ENCODE data around the gene USP49.

USP49 gene

DNA sequence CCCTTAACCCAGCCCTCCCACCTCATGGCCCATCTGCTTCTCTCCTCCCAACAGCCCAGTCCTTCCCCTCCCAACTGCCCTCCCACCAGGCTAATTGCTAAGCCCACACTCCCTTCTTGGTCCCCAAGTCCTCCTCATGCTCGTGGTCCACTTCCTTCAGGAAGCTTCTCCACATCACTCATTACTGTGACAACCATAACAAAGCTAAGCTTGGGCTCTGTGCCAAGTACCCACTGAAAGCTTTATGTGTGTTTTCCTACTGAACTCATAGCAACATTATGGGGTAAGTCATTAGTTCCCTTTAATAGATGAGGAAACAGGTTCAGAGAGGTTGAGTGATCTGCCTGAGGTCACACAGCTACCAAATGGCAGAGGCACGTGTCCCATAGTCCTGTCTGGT lies 131.7 kb downstream of the USP49 start:
- no peak overlapping the region for H3K9ac ChIP-seq (ENCODE audit: low read depth, low read length, poor library complexity, severe bottlenecking)
- no peaks in the 10 kb centered on the region for H3K36me3 ChIP-seq (ENCODE audit: insufficient read depth, low read length)
- no peak overlapping the region for H3K4me2 ChIP-seq (ENCODE audit: low read depth, low read length, poor library complexity, severe bottlenecking)
- H3K4me1 ChIP-seq (ENCODE audit: insufficient read depth, low read length, poor library complexity, severe bottlenecking): peaks cover 23% of the 10 kb centered on the region
- no peaks in the 10 kb centered on the region for H3K27me3 ChIP-seq (ENCODE audit: insufficient read depth, low read length, poor library complexity, severe bottlenecking)
- no peak overlapping the region for H3K4me3 ChIP-seq (ENCODE audit: low read length, poor library complexity, severe bottlenecking)
- no peaks in the 10 kb centered on the region for H3F3A ChIP-seq (ENCODE audit: low read depth)
- no peak overlapping the region for H2AFZ ChIP-seq (ENCODE audit: low read length)
- no peaks in the 10 kb centered on the region for H3K9me2 ChIP-seq (replicated peaks; ENCODE audit: low read depth, low read length)
- TF ChIP-seq, protein P1, sequence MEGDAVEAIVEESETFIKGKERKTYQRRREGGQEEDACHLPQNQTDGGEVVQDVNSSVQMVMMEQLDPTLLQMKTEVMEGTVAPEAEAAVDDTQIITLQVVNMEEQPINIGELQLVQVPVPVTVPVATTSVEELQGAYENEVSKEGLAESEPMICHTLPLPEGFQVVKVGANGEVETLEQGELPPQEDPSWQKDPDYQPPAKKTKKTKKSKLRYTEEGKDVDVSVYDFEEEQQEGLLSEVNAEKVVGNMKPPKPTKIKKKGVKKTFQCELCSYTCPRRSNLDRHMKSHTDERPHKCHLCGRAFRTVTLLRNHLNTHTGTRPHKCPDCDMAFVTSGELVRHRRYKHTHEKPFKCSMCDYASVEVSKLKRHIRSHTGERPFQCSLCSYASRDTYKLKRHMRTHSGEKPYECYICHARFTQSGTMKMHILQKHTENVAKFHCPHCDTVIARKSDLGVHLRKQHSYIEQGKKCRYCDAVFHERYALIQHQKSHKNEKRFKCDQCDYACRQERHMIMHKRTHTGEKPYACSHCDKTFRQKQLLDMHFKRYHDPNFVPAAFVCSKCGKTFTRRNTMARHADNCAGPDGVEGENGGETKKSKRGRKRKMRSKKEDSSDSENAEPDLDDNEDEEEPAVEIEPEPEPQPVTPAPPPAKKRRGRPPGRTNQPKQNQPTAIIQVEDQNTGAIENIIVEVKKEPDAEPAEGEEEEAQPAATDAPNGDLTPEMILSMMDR (conservative IDR thresholded peaks at IDR 0.05; ENCODE audit: low read length): no peak
- TF ChIP-seq EZH2phosphoT487 (IDR thresholded peaks at IDR 0.05; ENCODE audit: borderline replicate concordance): no peak
- no peaks in the 10 kb centered on the region for H3K79me2 ChIP-seq (ENCODE audit: insufficient read depth, low read length)
- H4K20me1 ChIP-seq (ENCODE audit: insufficient read depth, low read length, poor library complexity, severe bottlenecking): no peaks in the 10 kb centered on the region
- H3K9me3 ChIP-seq (ENCODE audit: insufficient read depth, low read depth, low read length): no peaks in the 10 kb centered on the region

DNA sequence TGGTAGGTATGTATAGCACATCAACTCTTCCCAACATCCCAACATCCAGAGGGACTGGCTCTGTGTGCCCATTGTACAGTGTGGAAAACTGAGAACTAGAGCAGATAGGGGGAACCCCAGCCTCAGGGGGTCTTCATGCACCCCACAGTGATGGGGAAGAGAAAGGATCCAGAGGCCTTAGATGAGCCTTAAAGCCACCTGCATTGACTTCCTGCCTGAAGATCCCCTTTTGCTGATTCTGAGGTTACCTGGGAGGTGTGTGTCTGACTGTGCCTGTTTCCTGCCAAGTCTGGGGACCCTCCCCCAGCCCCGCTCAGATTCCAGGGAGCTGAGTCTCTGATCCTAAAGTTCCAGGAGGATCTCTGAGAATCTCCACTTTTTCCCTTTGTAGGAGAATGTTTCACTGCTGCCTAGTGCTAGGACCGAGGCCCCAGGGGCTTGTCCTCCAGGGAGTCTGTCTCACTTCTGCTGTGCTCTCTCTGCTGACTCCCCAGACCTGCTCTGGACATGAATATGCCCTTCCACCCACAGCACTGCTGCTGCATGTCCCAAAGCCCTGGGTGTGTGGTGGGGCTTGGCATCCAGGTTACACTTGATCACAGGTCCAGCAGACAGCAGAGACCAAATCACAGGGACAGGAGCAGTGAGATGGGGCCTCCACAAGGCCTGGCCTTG lies 135.1 kb downstream of the USP49 start:
- no peaks in the 10 kb centered on the region for H3F3A ChIP-seq (ENCODE audit: low read depth)
- H3K9me2 ChIP-seq (replicated peaks; ENCODE audit: low read depth, low read length): no peaks in the 10 kb centered on the region
- H2AFZ ChIP-seq (ENCODE audit: low read length): no peak overlapping the region
- H3K4me2 ChIP-seq (ENCODE audit: low read depth, low read length, poor library complexity, severe bottlenecking): no peak overlapping the region
- no peak overlapping the region for H3K4me3 ChIP-seq (ENCODE audit: low read length, poor library complexity, severe bottlenecking)
- H3K36me3 ChIP-seq (ENCODE audit: insufficient read depth, low read length): no peaks in the 10 kb centered on the region
- H4K20me1 ChIP-seq (ENCODE audit: insufficient read depth, low read length, poor library complexity, severe bottlenecking): no peaks in the 10 kb centered on the region
- no peaks in the 10 kb centered on the region for H3K79me2 ChIP-seq (ENCODE audit: insufficient read depth, low read length)
- H3K27me3 ChIP-seq (ENCODE audit: insufficient read depth, low read length, poor library complexity, severe bottlenecking): no peaks in the 10 kb centered on the region
- H3K9me3 ChIP-seq (ENCODE audit: insufficient read depth, low read depth, low read length): no peaks in the 10 kb centered on the region
- H3K9ac ChIP-seq (ENCODE audit: low read depth, low read length, poor library complexity, severe bottlenecking): no peak overlapping the region
- TF ChIP-seq, protein P1 (conservative IDR thresholded peaks at IDR 0.05; ENCODE audit: low read length): no peak
- TF ChIP-seq EZH2phosphoT487 (IDR thresholded peaks at IDR 0.05; ENCODE audit: borderline replicate concordance): no peak
- peaks cover 21% of the 10 kb centered on the region for H3K4me1 ChIP-seq (ENCODE audit: insufficient read depth, low read length, poor library complexity, severe bottlenecking)

DNA sequence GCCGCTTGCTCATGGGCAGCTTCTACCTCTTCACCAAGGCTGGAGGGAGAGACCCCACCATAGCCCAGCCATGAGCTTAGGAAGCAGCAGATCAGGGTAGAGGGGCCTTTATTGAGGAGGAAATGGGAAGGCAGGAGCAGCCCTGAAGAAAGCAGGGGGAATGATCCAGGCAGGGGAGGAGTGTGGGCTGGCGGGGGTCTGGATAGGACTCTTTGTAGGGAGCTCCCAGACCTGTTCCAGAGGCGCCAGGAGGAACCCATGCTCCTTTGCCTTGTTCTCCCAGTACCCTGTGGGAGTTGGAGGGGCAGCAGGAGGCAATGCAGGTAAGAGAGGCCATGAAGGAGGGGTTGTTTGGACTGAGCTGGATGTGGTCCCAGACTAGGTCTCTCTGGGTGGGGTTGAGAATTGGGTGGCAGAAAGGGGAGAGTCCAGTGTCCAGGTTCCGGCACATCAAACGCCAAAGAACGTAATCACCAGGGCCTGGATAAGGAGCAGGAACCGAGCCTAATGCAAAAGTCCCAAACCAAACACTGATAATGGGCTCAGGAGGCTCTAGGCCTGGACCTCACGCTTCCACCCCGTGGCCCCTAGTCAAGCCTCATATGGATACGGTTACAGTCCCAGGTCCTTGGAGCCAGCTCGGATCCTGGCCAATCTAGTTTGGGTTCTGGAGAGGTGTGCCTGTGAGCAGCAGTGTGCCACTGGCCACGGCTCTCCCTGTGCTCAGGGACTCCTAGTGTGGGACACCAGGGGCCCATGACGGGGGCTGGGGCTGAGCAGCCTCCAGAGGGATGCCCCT lies 135.9 kb downstream of the USP49 start:
- Histone ChIP-seq H3K36me3 (ENCODE audit: insufficient read depth, low read length) (no peaks in the 10 kb centered on the region), H3K27me3 (ENCODE audit: insufficient read depth, low read length, poor library complexity, severe bottlenecking) (no peaks in the 10 kb centered on the region), H3K9me3 (ENCODE audit: insufficient read depth, low read depth, low read length) (no peaks in the 10 kb centered on the region), H3K4me1 (ENCODE audit: insufficient read depth, low read length, poor library complexity, severe bottlenecking) (peaks cover 21% of the 10 kb centered on the region), H3K79me2 (ENCODE audit: insufficient read depth, low read length) (no peaks in the 10 kb centered on the region), H2AFZ (ENCODE audit: low read length) (no peak overlapping the region), H3F3A (ENCODE audit: low read depth) (no peaks in the 10 kb centered on the region), H3K4me3 (ENCODE audit: low read length, poor library complexity, severe bottlenecking) (no peak overlapping the region), H3K9ac (ENCODE audit: low read depth, low read length, poor library complexity, severe bottlenecking) (no peak overlapping the region), H3K4me2 (ENCODE audit: low read depth, low read length, poor library complexity, severe bottlenecking) (no peak overlapping the region), H4K20me1 (ENCODE audit: insufficient read depth, low read length, poor library complexity, severe bottlenecking) (no peaks in the 10 kb centered on the region), H3K9me2 (replicated peaks; ENCODE audit: low read depth, low read length) (no peaks in the 10 kb centered on the region)
- TF ChIP-seq EZH2phosphoT487 (IDR thresholded peaks at IDR 0.05; ENCODE audit: borderline replicate concordance): no peak
- TF ChIP-seq, protein P1 (conservative IDR thresholded peaks at IDR 0.05; ENCODE audit: low read length): no peak

Measured in Loucy (cell line).